GM18505 (cell line): Measurements from ENCODE around the gene RANGAP1.

Source experiments
- ATAC-seq: cut with Tn5 transposase; IDR thresholded peaks from one replicate; pipeline ENCODE4 v1.9.1; 2021; ENCODE audit not compliant: unreplicated experiment
- POLR2A ChIP-seq: IDR thresholded peaks from 4 replicates; pipeline ENCODE4 v1.6.1; 2011; ENCODE audit warnings: borderline replicate concordance; ENCODE audit not compliant: insufficient read depth, insufficient read length; ENCODE audit errors: extremely low read depth

RANGAP1 gene

GRCh38 chr22:41285820-41286638 is at the start of gene RANGAP1:
Gene RANGAP1 (minus strand): TSS chr22:41286187. CDS start chr22:41281044, 5,143 bp downstream.
- ATAC-seq: peak; percentile 90
- peak; percentile 87 for TF ChIP-seq POLR2A

- no peak for TF ChIP-seq POLR2A
- ATAC-seq: no peak
These were observed 49.1 kb upstream of the RANGAP1 start for GRCh38 chr22:41334951-41335635.

DNA sequence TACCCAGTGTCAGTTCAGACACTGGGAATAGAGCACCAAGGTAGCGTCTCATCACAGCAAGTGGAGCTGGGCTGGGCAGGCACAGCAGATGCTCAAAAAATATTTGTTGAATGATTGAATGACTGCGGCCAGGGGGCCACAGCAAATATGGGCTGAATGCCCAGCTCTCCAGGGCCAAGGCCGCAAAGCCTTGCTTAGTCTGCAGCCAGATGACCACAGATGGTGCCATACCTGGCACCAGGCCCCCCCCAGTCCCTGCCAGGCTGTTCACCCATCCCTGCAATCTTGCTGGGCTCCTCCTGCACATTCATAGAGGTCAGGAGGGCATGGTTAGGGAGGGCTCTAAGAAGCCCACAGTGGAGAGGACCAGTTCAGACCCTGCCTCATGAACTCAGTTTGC is 48.2 kb upstream of the RANGAP1 start:
- no peak for ATAC-seq
- no peak for TF ChIP-seq POLR2A

GRCh38 chr22:41333806-41334205 is 47.8 kb upstream of the RANGAP1 start:
- TF ChIP-seq POLR2A: no peak
- no peak for ATAC-seq

GRCh38 chr22:41332217-41332939 is 46.4 kb upstream of the RANGAP1 start:
- TF ChIP-seq POLR2A: no peak

DNA sequence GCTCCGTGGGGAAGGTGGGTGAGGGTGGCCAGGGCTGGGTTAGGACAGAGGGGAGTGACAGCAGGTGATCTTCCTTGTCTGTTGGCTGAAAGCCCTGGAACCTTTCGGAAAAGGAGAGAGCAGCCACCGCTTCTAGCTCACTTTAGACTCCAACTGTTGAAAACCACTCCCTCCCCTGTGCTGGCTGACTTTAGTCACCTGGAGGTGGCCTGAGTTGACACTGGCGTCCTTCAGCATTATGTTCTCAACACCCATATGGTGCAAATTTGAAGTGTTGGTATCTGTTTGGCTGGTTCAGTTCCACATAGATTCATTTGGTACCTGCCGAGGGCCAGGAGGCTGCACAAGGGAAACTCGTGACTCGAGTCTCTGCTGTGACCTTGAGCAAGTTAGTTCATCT is 44.2 kb upstream of the RANGAP1 start:
- no peak for TF ChIP-seq POLR2A
- no peak for ATAC-seq

More at GRCh38 chr22:41332217-41332939, 46.4 kb upstream of the RANGAP1 start:
- no peak for ATAC-seq

DNA sequence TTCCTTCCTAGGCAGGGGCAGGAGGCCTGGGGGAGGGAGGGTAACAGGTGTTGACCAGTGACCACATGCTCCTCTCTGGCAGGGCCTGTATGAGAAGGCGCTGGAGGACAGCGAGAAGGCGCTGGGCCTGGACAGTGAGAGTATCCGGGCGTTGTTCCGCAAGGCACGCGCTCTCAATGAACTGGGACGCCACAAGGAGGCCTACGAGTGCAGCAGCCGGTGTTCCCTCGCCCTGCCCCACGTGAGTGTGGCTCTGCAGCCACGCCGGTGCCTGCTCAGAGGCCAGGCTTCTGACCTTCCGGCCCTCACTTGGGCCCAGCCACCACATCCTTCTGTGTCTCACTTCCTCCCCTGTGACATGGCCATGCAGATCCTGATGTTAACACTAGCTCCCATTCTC is 41.1 kb upstream of the RANGAP1 start:
- no peak for ATAC-seq
- TF ChIP-seq POLR2A: no peak

DNA sequence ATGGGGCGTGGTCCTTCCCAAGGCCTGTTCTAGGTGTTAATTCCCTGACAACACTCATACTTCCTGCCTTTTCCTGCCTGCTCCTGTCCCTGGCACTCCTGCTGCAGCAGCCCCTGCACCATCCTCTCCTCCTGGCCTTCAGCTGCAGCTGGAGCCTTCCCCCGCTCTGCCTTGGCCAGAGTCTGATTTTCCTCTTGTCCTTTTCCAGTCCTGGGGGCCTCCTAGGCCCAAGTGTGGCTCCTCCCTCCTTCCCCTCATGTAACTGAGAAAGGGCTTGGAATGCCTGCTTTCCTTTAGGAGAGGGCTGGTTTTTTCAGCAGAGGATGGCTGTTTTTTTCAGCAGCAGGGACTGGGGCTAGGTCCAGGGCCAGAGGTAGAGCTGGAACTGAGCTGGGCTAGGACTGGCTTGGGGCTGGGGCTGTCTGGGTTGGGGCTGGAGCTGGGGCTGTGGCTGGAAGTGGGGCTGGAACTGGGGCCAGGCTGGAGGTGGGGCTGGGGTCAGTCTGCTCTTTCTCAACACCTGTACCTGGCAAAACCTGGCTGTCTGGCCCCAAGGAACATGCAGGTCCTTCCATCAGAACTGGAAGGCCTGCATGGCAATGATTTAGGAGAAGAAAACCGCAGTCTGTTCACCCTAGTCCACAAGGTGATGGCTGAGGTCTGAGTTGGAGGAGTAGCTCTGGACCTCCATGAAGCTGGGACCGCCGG is 39.0 kb upstream of the RANGAP1 start:
- no peak for TF ChIP-seq POLR2A
- ATAC-seq: no peak

DNA sequence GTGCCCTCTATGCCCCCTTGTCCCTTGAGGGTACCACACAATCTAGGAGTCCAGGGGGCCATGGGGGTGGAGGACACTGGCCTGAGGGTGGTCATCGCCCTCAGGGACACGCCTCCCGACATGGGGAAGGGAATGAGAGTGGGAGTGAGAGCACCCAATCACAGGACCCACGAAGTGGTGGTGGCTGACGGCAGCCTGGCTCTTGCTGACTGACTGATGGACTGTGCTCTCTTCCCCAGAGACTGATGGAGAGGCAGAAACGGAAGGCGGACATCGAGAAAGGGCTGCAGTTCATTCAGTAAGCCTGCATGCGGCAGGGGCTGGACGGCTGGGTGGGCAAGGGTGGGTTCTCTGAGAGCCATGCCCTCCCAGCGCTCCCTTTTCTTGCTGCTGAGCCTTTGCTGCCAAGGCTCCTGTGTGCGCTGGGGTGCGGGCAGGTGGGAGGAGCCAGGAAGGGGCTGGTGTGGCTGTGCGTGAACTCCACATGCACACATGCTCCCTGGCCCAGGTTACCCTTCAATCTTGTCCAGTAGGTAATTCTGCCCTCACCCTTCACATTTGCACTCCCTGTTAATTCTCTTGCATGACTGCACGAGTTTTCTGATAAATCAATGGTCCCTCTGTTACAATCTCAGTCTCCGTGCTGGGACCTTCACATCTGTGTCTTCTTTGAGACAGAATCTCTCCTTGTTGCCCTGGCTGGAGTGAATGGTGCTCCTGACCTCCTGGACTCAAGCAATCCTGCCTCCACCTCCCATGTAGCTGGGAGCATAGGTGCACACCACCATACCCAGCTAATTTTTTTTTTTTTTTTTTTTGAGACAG is 34.6 kb upstream of the RANGAP1 start:
- no peak for ATAC-seq
- TF ChIP-seq POLR2A: no peak

DNA sequence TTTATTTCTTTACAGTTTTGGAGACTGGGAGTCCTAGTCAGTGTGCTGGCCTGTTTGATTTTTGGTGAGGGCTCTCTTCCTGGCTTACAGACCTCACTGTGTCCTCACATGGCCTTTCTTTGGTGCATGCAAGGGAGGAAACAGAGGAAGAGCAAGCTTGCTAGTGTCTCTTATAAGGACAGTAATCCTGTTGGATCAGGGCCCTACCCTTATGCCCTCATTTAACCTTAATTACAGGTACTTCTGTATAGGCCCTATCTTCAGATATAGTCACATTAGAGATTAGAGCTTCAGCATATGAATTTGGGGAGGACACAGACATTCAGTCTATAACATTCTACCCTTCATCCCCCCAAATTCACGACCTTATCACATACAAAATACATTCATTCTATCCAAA is 29.6 kb upstream of the RANGAP1 start:
- no peak for TF ChIP-seq POLR2A

GRCh38 chr22:41314821-41315220 is 28.8 kb upstream of the RANGAP1 start:
- no peak for ATAC-seq
- TF ChIP-seq POLR2A: no peak

More for the DNA sequence above, 29.6 kb upstream of the RANGAP1 start:
- no peak for ATAC-seq

DNA sequence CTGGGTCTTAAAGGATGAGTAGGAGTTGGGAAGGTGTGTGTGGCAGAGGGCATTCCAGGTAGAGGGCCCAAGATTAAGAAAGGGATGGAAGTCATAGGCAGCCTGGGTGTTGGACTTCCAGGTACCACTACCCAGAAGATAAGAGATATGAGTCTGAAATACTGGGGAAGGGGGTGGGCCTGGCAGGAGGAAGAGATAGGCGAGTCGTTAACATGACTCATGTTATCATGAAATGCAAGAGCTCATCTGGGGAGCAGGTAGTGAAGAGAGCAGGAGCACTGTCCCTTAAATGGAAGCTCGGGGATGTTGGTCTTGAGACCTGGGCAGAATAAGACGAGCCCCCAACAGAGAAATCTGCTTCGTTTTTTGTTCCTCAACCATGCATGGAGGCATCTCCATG is 25.5 kb upstream of the RANGAP1 start:
- ATAC-seq: no peak

More for the DNA sequence above, 25.5 kb upstream of the RANGAP1 start:
- TF ChIP-seq POLR2A: no peak
